ACHN (cell line): ENCODE measurements around the gene GPR3.

Experiments used
- DNase-seq: peaks from one replicate; pipeline ENCODE4 v3.0.0-alpha.2; 2015
- in situ Hi-C: cut with HindIII; loops from 2 replicates; pipeline ENCODE4 v1.10.0; 2017; ENCODE audit warnings: low sequenced_read_pairs, low pct_ligation_motif_present, low pct_unique_long_range_greater_than_20kb

The GPR3 gene

DNA sequence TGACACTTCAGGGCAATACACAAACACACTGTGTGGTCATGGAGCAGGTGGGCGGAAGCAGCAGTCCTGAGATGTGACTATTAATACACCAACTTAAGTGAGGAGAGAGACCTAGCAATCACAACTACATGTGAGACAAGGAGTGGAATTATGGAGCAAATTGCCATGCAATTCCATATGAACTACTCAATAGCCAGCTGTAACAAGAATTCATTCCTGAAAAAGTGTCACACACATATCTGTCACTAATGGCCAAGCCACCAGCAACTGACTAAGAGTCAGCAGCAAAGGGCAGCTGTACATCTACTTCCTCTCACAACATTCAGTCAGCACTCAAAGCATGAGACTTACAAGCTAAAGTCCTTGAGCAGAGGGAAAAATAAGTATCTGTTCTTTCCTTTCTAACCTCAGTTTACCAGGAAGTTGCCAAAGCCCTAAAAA is 46.2 kb downstream of the GPR3 start:
- no peak for DNase-seq
- in situ Hi-C loops: no loop called here

DNA sequence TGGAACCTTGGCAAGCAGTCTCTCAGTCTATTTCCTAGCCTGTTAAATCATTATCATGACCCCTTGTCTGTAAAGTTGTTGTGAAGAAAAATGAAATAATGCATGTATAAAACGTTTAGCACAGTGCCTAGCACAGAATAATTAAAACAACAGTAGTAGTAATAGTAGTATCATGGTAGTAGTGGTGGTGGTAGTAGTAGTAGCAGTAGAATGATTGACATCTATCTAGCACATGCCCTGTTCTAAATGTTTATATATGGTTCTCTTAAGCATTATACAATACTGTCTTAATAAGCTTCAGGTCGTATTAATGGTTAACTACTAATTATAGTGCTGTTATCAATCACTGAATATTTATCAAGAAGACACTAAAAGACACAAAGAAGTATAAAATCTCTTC is 46.7 kb downstream of the GPR3 start:
- in situ Hi-C loops: no loop called here

DNA sequence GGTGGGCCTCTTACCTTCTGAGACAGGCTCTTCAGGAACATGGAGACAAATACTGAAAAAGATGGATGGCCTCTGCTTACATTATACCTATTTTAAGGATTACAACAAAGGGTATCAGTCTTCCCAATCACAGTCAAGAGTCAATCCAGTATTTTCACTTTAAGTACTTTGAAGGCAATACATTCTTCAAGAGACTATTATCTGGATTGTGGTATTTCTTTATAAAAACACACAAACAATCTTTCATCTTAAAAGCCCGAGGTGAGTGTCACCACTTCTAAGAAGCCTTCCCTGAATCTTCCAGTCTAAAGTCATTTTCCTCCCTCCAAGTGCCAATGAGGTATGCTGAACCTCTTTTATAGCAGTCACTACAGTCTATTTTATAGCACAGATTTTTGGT is 52.2 kb downstream of the GPR3 start:
- in situ Hi-C loops: no loop called here
- DNase-seq: no peak

More for the DNA sequence above, 46.7 kb downstream of the GPR3 start:
- DNase-seq: no peak
